GM12878 (cell line): Measurements from ENCODE around the gene FBXO27. TPM values are rescaled to one million over a fixed set of nuclear protein-coding genes. Genes with fewer than 3 reads are reported as not detected.

Source experiments
- ATAC-seq: fragments of 200-7000 bp; cut with Tn5 transposase; 3 replicates; pipeline ENCODE4 v1.9.1; 2020; ENCODE audit warnings: mild to moderate bottlenecking, moderate library complexity
- BruUV-seq: library from RNA; stranded (reverse); fragments of 400-500 nt; replicated peaks from 2 replicates; lab custom pipeline; 2021; lab: Mats Ljungman, UMichigan
- CTCF ChIA-PET: fragments of 300-600 bp; sonication (Branson Sonifier 250); formaldehyde crosslinking; extraction: SDS; loops from one replicate; lab custom pipeline; 2021; ENCODE audit warnings: inconsistent platforms; lab: Yijun Ruan, JAX
- POLR2A ChIA-PET: fragments of 350-600 bp; formaldehyde crosslinking; extraction: SDS; loops from one replicate; lab custom pipeline; 2021; ENCODE audit warnings: inconsistent platforms; lab: Charles Lee
- RAD21 ChIA-PET: fragments of 300-600 bp; sonication (Branson Sonifier 250); formaldehyde crosslinking; loops from one replicate; lab custom pipeline; 2023; ENCODE audit warnings: antibody characterized with exemption; ENCODE audit not compliant: unreplicated experiment; lab: Charles Lee
- SMC1A ChIA-PET: fragments of 300-600 bp; sonication (Branson Sonifier 250); formaldehyde crosslinking; loops from one replicate; lab custom pipeline; 2023; ENCODE audit not compliant: unreplicated experiment, uncharacterized antibody; lab: Charles Lee
- DNase-seq: peaks from one replicate; pipeline ENCODE4 v3.0.0-alpha.2; 2011; ENCODE audit warnings: low read depth, low spot score
- FAIRE-seq: peaks from 3 replicates; lab custom pipeline; 2011; peaks lifted over from hg19 to GRCh38; lab: Jason Lieb, UNC
- H2AFZ ChIP-seq: 2 replicates; pipeline ENCODE4 v1.6.0; 2011; ENCODE audit warnings: low read depth, low read length, control low read depth; ENCODE audit not compliant: control insufficient read depth
- H3K27ac ChIP-seq: 2 replicates; pipeline ENCODE4 v1.5.1; 2011; ENCODE audit warnings: control low read depth; ENCODE audit not compliant: control insufficient read depth, insufficient read depth
- H3K27me3 ChIP-seq, 2 experiments: replicated peaks in 1 of 2; 2 replicates each; pipeline versions ENCODE4 v1.6.0 to v1.6.1; 2011; ENCODE audit warnings: low read length in 1 of 2; ENCODE audit not compliant: control insufficient read depth in 2 of 2, insufficient read depth in 2 of 2
- H3K36me3 ChIP-seq, 2 experiments: 2 replicates each; pipeline ENCODE4 v1.5.1; 2011; ENCODE audit warnings: low read length in 1 of 2; ENCODE audit not compliant: control insufficient read depth in 2 of 2, insufficient read depth in 2 of 2
- H3K4me1 ChIP-seq: 2 replicates; pipeline ENCODE4 v1.6.1; 2011; ENCODE audit warnings: mild to moderate bottlenecking, low read length, moderate library complexity, mixed read lengths; ENCODE audit not compliant: control insufficient read depth, insufficient read depth
- H3K4me2 ChIP-seq: 2 replicates; pipeline ENCODE4 v1.6.0; 2011; ENCODE audit warnings: control low read depth; ENCODE audit not compliant: control insufficient read depth, insufficient read depth
- H3K4me3 ChIP-seq: fragments of 200-600 bp; sonication (generic); 2 replicates; pipeline ENCODE4 v1.5.1; 2016
- H3K79me2 ChIP-seq: 2 replicates; pipeline ENCODE4 v1.6.0; 2011; ENCODE audit warnings: low read length; ENCODE audit not compliant: control insufficient read depth, insufficient read depth
- H3K9ac ChIP-seq: 2 replicates; pipeline ENCODE4 v1.8.0; 2011; ENCODE audit warnings: low read length, control low read depth, mixed read lengths; ENCODE audit not compliant: control insufficient read depth, insufficient read depth
- H3K9me3 ChIP-seq: replicated peaks from 3 replicates; pipeline ENCODE4 v1.5.1; 2011; ENCODE audit warnings: mild to moderate bottlenecking, low read length; ENCODE audit not compliant: control insufficient read depth, insufficient read depth
- H4K20me1 ChIP-seq: 2 replicates; pipeline ENCODE4 v1.6.0; 2011; ENCODE audit not compliant: control insufficient read depth, insufficient read depth
- HCFC1 ChIP-seq: fragments of 150-350 bp; IDR thresholded peaks from 2 replicates; pipeline ENCODE4 v1.6.1; 2014; ENCODE audit warnings: low read length
- HDAC2 ChIP-seq: fragments of 200-600 bp; sonication (generic); IDR thresholded peaks from 2 replicates; pipeline ENCODE4 v1.6.1; 2017
- MTA2 ChIP-seq: fragments of 450-650 bp; IDR thresholded peaks from 2 replicates; pipeline ENCODE4 v1.6.1; 2016; ENCODE audit warnings: low read depth, mild to moderate bottlenecking, moderate library complexity
- NFIC ChIP-seq: IDR thresholded peaks from 2 replicates; pipeline ENCODE4 v1.6.1; 2012; ENCODE audit warnings: low read depth, mild to moderate bottlenecking, inconsistent platforms, low read length, moderate library complexity
- NRF1 ChIP-seq: conservative IDR thresholded peaks from 2 replicates; pipeline ENCODE4 v1.6.1; 2011; ENCODE audit warnings: mild to moderate bottlenecking, low read depth, low read length, improper control_type of control experiment
- SREBF1 ChIP-seq: IDR thresholded peaks from 2 replicates; pipeline ENCODE4 v1.6.1; 2012; ENCODE audit warnings: mild to moderate bottlenecking, low read length
- YY1 ChIP-seq: IDR thresholded peaks from 2 replicates; pipeline ENCODE4 v1.6.1; 2011; ENCODE audit warnings: low read depth, mild to moderate bottlenecking, low read length
- WGBS: methylation state at CpG from one replicate; pipeline ENCODE4 v1.1.6; 2016; ENCODE audit warnings: low lambda C conversion rate; ENCODE audit not compliant: insufficient replicate concordance, insufficient coverage; ENCODE audit errors: missing lambda C conversion rate; 5-methylcytosine and 5-hydroxymethylcytosine counted together
- in situ Hi-C: fragments of 300-500 bp; cut with MboI; formaldehyde crosslinking; loops from 9 replicates; pipeline ENCODE4 v1.14.3; 2018; ENCODE audit warnings: mixed read lengths
- intact Hi-C: fragments of 100-400 bp; cut with micrococcal nuclease; formaldehyde crosslinking; loops from one replicate; pipeline ENCODE4 v1.14.2; 2022; ENCODE audit not compliant: unreplicated experiment
- polyA plus RNA-seq, 11 experiments: library from polyadenylated mRNA; depleted of rRNA in 4 of 11; unstranded in 6 of 11; stranded (reverse) in 5 of 11; fragments of >200 nt; fragmentation: Nextera tagmentation in 4 of 11; fragmentation: Illumina TruSeq in 1 of 11; extraction: Ambion mirVana in 4 of 11; extraction: Trizol in 1 of 11; gene quantifications; 1 replicate in 1 of 11; 2 replicates in 10 of 11; pipeline versions ENCODE4 v1.2.1 to v1.2.3, GENCODE V29; 2011 to 2016; ENCODE audit warnings: inconsistent platforms in 2 of 11, missing spikeins in 2 of 11, low read depth in 1 of 11
- total RNA-seq, 4 experiments: library from RNA; depleted of rRNA in 3 of 4; stranded (reverse); fragments of >200 nt in 3 of 4; fragmentation: Illumina TruSeq in 1 of 4; extraction: Trizol in 1 of 4; gene quantifications; 2 replicates each; pipeline versions ENCODE4 v1.2.1 to v1.2.3, GENCODE V29; 2013 to 2021
- TF ChIP-seq, protein P1 (sequence below): fragments of 450-650 bp; IDR thresholded peaks from 2 replicates; pipeline ENCODE4 v1.6.1; 2017; ENCODE audit warnings: mild to moderate bottlenecking

The FBXO27 gene
- total and polyA plus RNA-seq, 10 of the 15 experiments (the other 5 are each of a cell fraction or from before 2014, with no cell fraction given) = 3.1 to 15.4 (median 7.1) TPM

DNA sequence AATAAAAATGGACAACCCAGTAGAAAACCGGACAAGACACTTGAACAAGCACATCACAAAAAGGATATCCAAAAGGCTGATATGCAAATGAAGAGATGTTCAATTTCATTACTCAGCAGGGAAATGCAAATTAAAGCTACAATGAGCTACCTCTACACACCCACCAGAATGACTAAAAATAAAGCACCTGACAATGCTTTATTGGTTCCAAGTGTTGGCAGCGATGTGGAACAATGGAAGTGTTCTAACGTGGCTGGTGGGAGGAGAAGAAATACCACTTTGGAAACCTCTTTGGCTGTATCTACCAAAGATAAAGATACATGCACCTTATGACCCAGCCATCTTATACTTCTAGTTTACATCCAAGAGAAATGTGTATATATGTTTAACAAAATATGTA lies 48.1 kb upstream of the FBXO27 start:
- RAD21 ChIA-PET = no interaction called here
- TF ChIP-seq HDAC2 = no peak
- no peak for TF ChIP-seq NRF1
- TF ChIP-seq, protein P1, sequence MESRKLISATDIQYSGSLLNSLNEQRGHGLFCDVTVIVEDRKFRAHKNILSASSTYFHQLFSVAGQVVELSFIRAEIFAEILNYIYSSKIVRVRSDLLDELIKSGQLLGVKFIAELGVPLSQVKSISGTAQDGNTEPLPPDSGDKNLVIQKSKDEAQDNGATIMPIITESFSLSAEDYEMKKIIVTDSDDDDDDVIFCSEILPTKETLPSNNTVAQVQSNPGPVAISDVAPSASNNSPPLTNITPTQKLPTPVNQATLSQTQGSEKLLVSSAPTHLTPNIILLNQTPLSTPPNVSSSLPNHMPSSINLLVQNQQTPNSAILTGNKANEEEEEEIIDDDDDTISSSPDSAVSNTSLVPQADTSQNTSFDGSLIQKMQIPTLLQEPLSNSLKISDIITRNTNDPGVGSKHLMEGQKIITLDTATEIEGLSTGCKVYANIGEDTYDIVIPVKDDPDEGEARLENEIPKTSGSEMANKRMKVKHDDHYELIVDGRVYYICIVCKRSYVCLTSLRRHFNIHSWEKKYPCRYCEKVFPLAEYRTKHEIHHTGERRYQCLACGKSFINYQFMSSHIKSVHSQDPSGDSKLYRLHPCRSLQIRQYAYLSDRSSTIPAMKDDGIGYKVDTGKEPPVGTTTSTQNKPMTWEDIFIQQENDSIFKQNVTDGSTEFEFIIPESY = no peak
- TF ChIP-seq SREBF1 = no peak
- no peak for TF ChIP-seq YY1
- no peak for TF ChIP-seq NFIC
- TF ChIP-seq HCFC1 = no peak
- TF ChIP-seq MTA2 = no peak
- H3K27me3 ChIP-seq = peaks cover 4 to 12% of the 10 kb centered on the region in 2 experiments; a peak in 3 of 4 replicates
- 29% methylated on average over 3 of the region's 3 CpGs for WGBS
- H3K9ac ChIP-seq = no peak overlapping the region
- no peaks in the 10 kb centered on the region for H3K9me3 ChIP-seq
- no peaks in the 10 kb centered on the region for H4K20me1 ChIP-seq
- intact Hi-C loops = no loop called here
- H3K4me3 ChIP-seq = no peak overlapping the region
- SMC1A ChIA-PET = no interaction called here
- FAIRE-seq = no peak
- H2AFZ ChIP-seq = no peak overlapping the region
- POLR2A ChIA-PET = no interaction called here
- no peak overlapping the region for H3K4me2 ChIP-seq
- H3K79me2 ChIP-seq = no peaks in the 10 kb centered on the region
- no TSS peak for BruUV-seq
- no peaks in the 10 kb centered on the region for H3K4me1 ChIP-seq
- DNase-seq = no peak
- in situ Hi-C loops = no loop called here
- H3K36me3 ChIP-seq = no peaks in the 10 kb centered on the region
- CTCF ChIA-PET = interaction anchor here (1.2 kb wide), 2 partner anchors 29 to 150 kb away, joined by 3 to 5 read pairs; partner anchors contain the start of genes MRPS12 and SARS2
- H3K27ac ChIP-seq = no peak overlapping the region
- no peak for ATAC-seq
